ENCODE results near the gene BNIP5. TPM values are rescaled to one million over a fixed set of nuclear protein-coding genes. Genes with fewer than 3 reads are reported as not detected.
"Not testable (repeated sequence)": the region's sequence is repeated elsewhere in the genome, so short reads cannot be mapped to it uniquely, and the experiment has no call there.

Gene BNIP5
- total RNA-seq, 1 experiment from 2014 or later = not detected

DNA sequence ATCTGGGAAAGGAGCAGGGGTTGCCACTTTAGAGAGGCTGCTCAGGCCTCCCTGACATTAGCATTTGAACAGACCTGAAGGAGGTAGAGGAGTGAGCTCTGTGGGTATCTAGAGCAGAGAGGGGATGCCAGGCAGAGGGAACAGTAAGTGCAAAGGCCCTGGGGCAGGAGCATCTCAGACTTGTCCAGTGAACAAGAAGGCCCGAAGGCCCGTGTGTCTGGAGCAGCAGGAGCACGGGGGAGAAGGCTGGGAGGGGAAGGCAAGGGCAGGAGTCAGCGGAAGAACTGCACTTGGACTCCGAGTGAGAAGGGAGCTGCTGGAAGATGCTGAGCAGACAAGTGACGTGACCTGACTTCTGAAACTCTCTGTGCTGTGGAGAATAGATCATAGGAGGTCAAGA, 35.4 kb upstream of the BNIP5 start:
- no peaks in the 10 kb centered on the region for H4K20me1 ChIP-seq (ENCODE audit: insufficient read depth, low read depth, low read length)
- H3K4me1 ChIP-seq (ENCODE audit: low read length) = no peaks in the 10 kb centered on the region
- no peak overlapping the region for H3K9ac ChIP-seq (ENCODE audit: low read length)
- H3K4me2 ChIP-seq (ENCODE audit: low read depth, low read length, poor library complexity, severe bottlenecking) = no peak overlapping the region
- H3K4me3 ChIP-seq (ENCODE audit: low read length) = no peak overlapping the region
- no peaks in the 10 kb centered on the region for H3K9me2 ChIP-seq (replicated peaks; ENCODE audit: insufficient read depth, low read length)
- DNase-seq = no peak
- no peak overlapping the region for H2AFZ ChIP-seq (ENCODE audit: low read length)
- H3K27ac ChIP-seq (ENCODE audit: low read length) = no peak overlapping the region
- no peaks in the 10 kb centered on the region for H3K9me3 ChIP-seq (ENCODE audit: low read length)
- H3K36me3 ChIP-seq (ENCODE audit: insufficient read depth, low read length) = no peaks in the 10 kb centered on the region
- H3K79me2 ChIP-seq (ENCODE audit: low read length) = no peaks in the 10 kb centered on the region
- H3K27me3 ChIP-seq (ENCODE audit: low read length) = no peaks in the 10 kb centered on the region

DNA sequence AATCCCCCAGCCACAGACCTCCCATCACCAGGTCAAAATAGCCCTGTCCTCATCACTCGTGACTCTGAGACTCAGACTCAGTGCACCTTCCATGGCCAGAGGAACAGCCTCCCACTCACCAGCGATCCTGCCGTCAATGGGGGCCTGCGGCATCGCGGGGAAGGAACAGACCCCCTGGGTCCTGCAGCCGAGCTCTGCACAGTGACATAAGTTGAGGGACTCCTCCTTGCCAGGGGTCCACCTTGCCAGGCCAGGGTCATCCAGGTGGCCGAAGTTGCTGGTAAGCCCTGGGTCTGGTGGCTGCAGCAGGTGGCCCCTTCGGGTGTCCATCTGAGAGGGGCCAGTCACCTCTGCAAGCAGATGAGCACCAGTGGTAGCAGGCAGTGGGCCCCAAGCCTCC, 34.5 kb upstream of the BNIP5 start:
- Histone ChIP-seq H3K36me3 (ENCODE audit: insufficient read depth, low read length) (no peaks in the 10 kb centered on the region), H2AFZ (ENCODE audit: low read length) (no peak overlapping the region), H3K79me2 (ENCODE audit: low read length) (no peaks in the 10 kb centered on the region), H3K27me3 (ENCODE audit: low read length) (no peaks in the 10 kb centered on the region), H3K9me3 (ENCODE audit: low read length) (no peaks in the 10 kb centered on the region), H3K4me1 (ENCODE audit: low read length) (no peaks in the 10 kb centered on the region), H3K4me3 (ENCODE audit: low read length) (no peak overlapping the region), H3K9ac (ENCODE audit: low read length) (no peak overlapping the region), H3K4me2 (ENCODE audit: low read depth, low read length, poor library complexity, severe bottlenecking) (no peak overlapping the region), H4K20me1 (ENCODE audit: insufficient read depth, low read depth, low read length) (no peaks in the 10 kb centered on the region), H3K9me2 (replicated peaks; ENCODE audit: insufficient read depth, low read length) (no peaks in the 10 kb centered on the region), H3K27ac (ENCODE audit: low read length) (no peak overlapping the region)
- no peak for DNase-seq

- no peak overlapping the region for H2AFZ ChIP-seq (ENCODE audit: low read length)
- no peaks in the 10 kb centered on the region for H3K27me3 ChIP-seq (ENCODE audit: low read length)
- no peaks in the 10 kb centered on the region for H3K9me3 ChIP-seq (ENCODE audit: low read length)
- H3K9me2 ChIP-seq (replicated peaks; ENCODE audit: insufficient read depth, low read length) = no peaks in the 10 kb centered on the region
- no peak overlapping the region for H3K4me3 ChIP-seq (ENCODE audit: low read length)
- H3K36me3 ChIP-seq (ENCODE audit: insufficient read depth, low read length) = no peaks in the 10 kb centered on the region
- H3K79me2 ChIP-seq (ENCODE audit: low read length) = no peaks in the 10 kb centered on the region
- H4K20me1 ChIP-seq (ENCODE audit: insufficient read depth, low read depth, low read length) = no peaks in the 10 kb centered on the region
- DNase-seq = no peak
- H3K4me1 ChIP-seq (ENCODE audit: low read length) = no peaks in the 10 kb centered on the region
- H3K9ac ChIP-seq (ENCODE audit: low read length) = no peak overlapping the region
- no peak overlapping the region for H3K27ac ChIP-seq (ENCODE audit: low read length)
- no peak overlapping the region for H3K4me2 ChIP-seq (ENCODE audit: low read depth, low read length, poor library complexity, severe bottlenecking)
Observed at GRCh38 chr6:36370638-36371037, 34.0 kb upstream of the BNIP5 start.

- Histone ChIP-seq H3K4me3 (ENCODE audit: low read length) (no peak overlapping the region), H3K9me2 (replicated peaks; ENCODE audit: insufficient read depth, low read length) (no peaks in the 10 kb centered on the region), H2AFZ (ENCODE audit: low read length) (no peak overlapping the region), H3K9ac (ENCODE audit: low read length) (no peak overlapping the region), H3K36me3 (ENCODE audit: insufficient read depth, low read length) (no peaks in the 10 kb centered on the region), H3K4me2 (ENCODE audit: low read depth, low read length, poor library complexity, severe bottlenecking) (no peak overlapping the region), H3K4me1 (ENCODE audit: low read length) (no peaks in the 10 kb centered on the region), H3K79me2 (ENCODE audit: low read length) (no peaks in the 10 kb centered on the region), H3K9me3 (ENCODE audit: low read length) (no peaks in the 10 kb centered on the region), H3K27ac (ENCODE audit: low read length) (no peak overlapping the region), H3K27me3 (ENCODE audit: low read length) (no peaks in the 10 kb centered on the region), H4K20me1 (ENCODE audit: insufficient read depth, low read depth, low read length) (no peaks in the 10 kb centered on the region)
- no peak for DNase-seq
Observed at GRCh38 chr6:36368921-36369865, 32.5 kb upstream of the BNIP5 start.

DNA sequence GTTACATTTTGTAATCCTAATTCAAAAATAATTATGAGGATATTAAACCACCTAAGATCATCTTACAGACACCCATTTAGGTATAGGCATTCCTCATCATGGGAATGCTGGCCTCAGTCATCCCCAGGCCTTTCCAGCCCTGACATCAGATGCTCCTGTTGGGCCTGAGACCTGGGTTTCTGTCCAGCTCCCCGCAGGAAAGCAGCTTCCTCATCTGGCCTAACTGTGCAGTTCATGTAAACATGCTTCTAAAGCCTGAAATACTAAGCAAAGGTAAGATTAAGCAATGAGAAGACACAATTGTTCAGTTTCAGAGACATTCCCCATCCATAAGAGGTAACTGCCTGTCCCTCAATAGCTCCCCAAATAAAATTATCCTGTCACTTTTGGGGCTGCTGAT, 31.7 kb upstream of the BNIP5 start:
- Histone ChIP-seq H3K79me2 (ENCODE audit: low read length) (no peaks in the 10 kb centered on the region), H3K4me2 (ENCODE audit: low read depth, low read length, poor library complexity, severe bottlenecking) (no peak overlapping the region), H3K9me2 (replicated peaks; ENCODE audit: insufficient read depth, low read length) (no peaks in the 10 kb centered on the region), H2AFZ (ENCODE audit: low read length) (no peak overlapping the region), H3K9me3 (ENCODE audit: low read length) (no peaks in the 10 kb centered on the region), H3K4me1 (ENCODE audit: low read length) (no peaks in the 10 kb centered on the region), H3K27me3 (ENCODE audit: low read length) (no peaks in the 10 kb centered on the region), H4K20me1 (ENCODE audit: insufficient read depth, low read depth, low read length) (no peaks in the 10 kb centered on the region), H3K27ac (ENCODE audit: low read length) (no peak overlapping the region), H3K9ac (ENCODE audit: low read length) (no peak overlapping the region), H3K4me3 (ENCODE audit: low read length) (no peak overlapping the region), H3K36me3 (ENCODE audit: insufficient read depth, low read length) (no peaks in the 10 kb centered on the region)
- DNase-seq = no peak

DNA sequence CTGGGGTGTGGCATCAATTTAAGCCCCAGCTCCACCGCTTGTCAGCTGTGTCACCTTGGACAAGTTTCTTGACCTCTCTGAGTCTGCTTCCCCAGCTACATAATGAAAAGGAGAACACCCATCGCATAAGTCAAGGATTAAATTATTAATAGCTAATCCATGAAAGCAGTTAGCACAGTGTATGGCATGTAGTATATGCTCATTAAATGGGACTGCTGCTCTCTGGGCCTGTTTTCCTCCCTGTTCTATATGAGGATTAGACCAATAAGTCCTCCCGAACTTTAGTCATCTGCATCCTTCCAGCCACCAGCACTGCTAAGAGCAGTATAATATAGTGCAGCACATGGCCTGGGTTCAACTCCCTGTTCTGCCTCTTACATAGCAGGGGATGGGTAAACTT, 31.1 kb upstream of the BNIP5 start:
- H3K9ac ChIP-seq (ENCODE audit: low read length) = no peak overlapping the region
- H3K27ac ChIP-seq (ENCODE audit: low read length) = no peak overlapping the region
- no peak overlapping the region for H2AFZ ChIP-seq (ENCODE audit: low read length)
- H3K4me2 ChIP-seq (ENCODE audit: low read depth, low read length, poor library complexity, severe bottlenecking) = no peak overlapping the region
- H3K27me3 ChIP-seq (ENCODE audit: low read length) = no peaks in the 10 kb centered on the region
- H3K36me3 ChIP-seq (ENCODE audit: insufficient read depth, low read length) = no peaks in the 10 kb centered on the region
- H4K20me1 ChIP-seq (ENCODE audit: insufficient read depth, low read depth, low read length) = no peaks in the 10 kb centered on the region
- no peaks in the 10 kb centered on the region for H3K79me2 ChIP-seq (ENCODE audit: low read length)
- no peak overlapping the region for H3K4me3 ChIP-seq (ENCODE audit: low read length)
- H3K9me3 ChIP-seq (ENCODE audit: low read length) = no peaks in the 10 kb centered on the region
- no peaks in the 10 kb centered on the region for H3K9me2 ChIP-seq (replicated peaks; ENCODE audit: insufficient read depth, low read length)
- DNase-seq = no peak
- H3K4me1 ChIP-seq (ENCODE audit: low read length) = no peaks in the 10 kb centered on the region

DNA sequence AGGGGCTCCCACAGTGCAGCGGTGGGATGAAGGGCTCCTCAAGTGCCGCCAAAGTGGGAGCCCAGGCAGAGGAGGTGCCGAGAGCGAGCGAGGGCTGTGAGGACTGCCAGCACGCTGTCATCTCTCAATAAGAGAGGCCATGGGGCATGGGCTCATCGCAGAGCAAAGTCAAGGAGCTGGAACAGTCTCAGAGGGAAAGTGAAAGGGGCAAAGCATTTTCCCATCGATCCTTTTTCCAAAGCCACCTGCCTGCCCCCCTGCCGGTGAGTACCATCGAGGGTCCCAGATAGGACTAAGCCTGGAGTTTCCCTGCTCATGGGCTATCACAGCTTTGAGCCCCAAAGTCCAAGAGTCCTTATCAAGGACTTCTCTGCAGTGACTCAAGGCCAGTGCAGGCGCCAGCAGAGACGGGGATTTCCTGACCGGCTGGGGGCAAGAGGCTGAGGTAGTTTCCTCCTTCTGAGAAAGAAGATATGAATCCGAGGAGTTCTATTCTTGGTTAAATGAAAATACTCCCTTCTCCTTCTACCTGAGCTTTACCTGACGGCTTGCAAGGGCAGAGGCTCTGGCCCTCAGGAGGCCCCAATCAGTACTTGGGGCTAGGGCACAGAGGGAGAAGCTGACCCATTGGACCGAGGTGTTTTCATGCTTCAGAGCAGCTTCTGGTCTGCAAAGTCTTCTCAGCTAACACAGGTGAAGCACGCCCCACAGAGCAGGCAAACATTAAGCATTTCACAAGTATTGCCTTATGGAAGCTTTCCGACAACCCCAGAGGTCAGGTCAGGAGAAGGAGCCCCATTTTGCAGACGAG, 28.2 kb upstream of the BNIP5 start:
- Histone ChIP-seq H3K36me3 (ENCODE audit: insufficient read depth, low read length) (no peaks in the 10 kb centered on the region), H3K4me2 (ENCODE audit: low read depth, low read length, poor library complexity, severe bottlenecking) (no peak overlapping the region), H3K9ac (ENCODE audit: low read length) (no peak overlapping the region), H3K27me3 (ENCODE audit: low read length) (no peaks in the 10 kb centered on the region), H3K9me3 (ENCODE audit: low read length) (no peaks in the 10 kb centered on the region), H3K27ac (ENCODE audit: low read length) (no peak overlapping the region), H3K9me2 (replicated peaks; ENCODE audit: insufficient read depth, low read length) (no peaks in the 10 kb centered on the region), H3K4me3 (ENCODE audit: low read length) (no peak overlapping the region), H3K79me2 (ENCODE audit: low read length) (no peaks in the 10 kb centered on the region), H3K4me1 (ENCODE audit: low read length) (peaks cover 9% of the 10 kb centered on the region), H4K20me1 (ENCODE audit: insufficient read depth, low read depth, low read length) (no peaks in the 10 kb centered on the region), H2AFZ (ENCODE audit: low read length) (no peak overlapping the region)
- DNase-seq = no peak

DNA sequence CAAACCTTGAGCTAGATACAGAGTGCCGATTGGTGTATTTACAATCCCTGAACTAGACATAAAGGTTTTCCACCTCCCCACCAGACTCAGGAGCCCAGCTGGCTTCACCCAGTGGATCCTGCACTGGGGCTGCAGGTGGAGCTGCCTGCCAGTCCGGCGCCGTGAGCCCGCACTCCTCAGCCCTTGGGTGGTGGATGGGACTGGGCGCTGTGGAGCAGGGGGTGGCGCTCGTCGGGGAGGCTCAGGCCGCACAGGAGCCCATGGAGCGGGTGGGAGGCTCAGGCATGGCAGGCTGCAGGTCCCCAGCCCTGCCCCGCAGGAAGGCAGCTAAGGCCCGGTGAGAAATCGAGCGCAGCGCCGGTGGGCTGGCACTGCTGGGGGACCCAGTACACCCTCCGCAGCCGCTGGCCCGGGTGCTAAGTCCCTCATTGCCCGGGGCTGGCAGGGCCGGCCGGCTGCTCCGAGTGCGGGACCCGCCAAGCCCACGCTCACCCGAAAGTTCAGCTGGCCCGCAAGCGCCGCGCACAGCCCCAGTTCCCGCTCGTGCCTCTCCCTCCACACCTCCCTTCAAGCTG, 27.5 kb upstream of the BNIP5 start:
- not testable (repeated sequence) for H3K27ac ChIP-seq (ENCODE audit: low read length); DNase-seq; H3K4me2 ChIP-seq (ENCODE audit: low read depth, low read length, poor library complexity, severe bottlenecking); H3K79me2 ChIP-seq (ENCODE audit: low read length); H2AFZ ChIP-seq (ENCODE audit: low read length); H4K20me1 ChIP-seq (ENCODE audit: insufficient read depth, low read depth, low read length); H3K4me3 ChIP-seq (ENCODE audit: low read length); H3K27me3 ChIP-seq (ENCODE audit: low read length); H3K9me3 ChIP-seq (ENCODE audit: low read length); H3K9me2 ChIP-seq (replicated peaks; ENCODE audit: insufficient read depth, low read length); H3K9ac ChIP-seq (ENCODE audit: low read length); H3K36me3 ChIP-seq (ENCODE audit: insufficient read depth, low read length)
- H3K4me1 ChIP-seq (ENCODE audit: low read length) = peaks cover 14% of the 10 kb centered on the region
